Measurements from ENCODE around the gene FOXA3. TPM values are rescaled to one million over a fixed set of nuclear protein-coding genes. Genes with fewer than 3 reads are reported as not detected.
A peak's percentile ranks its signal among the peaks of the same experiment; 100 is the strongest.

Gene FOXA3
- total RNA-seq, 3 donors from 2014 or later = 14.1 to 33.7 (median 32.9) TPM

DNA sequence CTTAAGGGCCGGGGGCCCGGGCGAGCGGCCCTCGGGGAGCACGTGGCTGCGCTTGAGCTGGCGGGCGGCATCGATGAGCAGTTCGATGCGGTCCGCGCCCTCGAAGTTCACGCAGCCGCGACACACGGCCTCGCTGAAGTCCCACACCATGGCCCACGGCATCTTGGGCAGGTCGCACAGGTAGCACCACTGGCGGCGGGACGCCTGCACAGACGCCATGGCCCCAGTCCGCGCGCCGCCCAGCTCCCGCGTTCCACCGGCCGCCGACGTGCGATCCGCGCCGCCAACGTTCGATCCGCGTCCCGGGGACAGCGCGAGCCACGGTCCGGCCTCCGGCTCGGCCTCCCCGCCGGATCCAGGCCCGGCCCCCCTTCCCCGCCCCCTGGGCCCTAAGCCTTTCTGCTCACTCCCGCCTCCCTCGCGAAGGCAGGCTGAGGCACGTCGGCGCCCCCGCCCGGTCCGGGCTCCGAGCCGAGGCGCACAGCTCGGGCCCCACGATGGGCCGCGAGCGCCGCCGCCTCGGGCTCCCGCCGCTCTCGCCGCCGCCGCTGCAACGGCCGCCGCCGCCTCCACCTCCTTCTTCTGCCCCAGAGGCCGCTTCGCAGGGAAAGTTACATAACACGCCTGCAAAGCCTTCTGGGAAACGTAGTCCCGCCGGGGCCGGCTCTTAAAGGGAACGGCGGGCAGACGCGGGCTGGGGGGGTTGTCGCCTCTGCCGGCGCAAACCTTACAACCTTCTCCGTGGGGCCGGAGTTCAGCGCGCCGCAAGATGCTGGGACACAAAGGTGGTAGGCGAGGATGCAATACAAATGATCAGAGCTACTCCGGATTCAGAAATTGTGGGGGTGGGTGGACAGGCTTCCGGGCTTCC is 21.7 kb downstream of the FOXA3 start, which contains the start of gene IRF2BP1:
Gene IRF2BP1 (minus strand): TSS at position 586 of the 871 bp plus-strand sequence. CDS start 367 bp downstream, at position 219.
- H3K36me3 ChIP-seq (ENCODE audit: low read depth) = no peaks in the 10 kb centered on the region
- no peaks in the 10 kb centered on the region for H3K9me3 ChIP-seq
- DNase-seq = peak; percentile 94 to 96 (median 95)
- intact Hi-C loops (cut with DNase I, micrococcal nuclease) = no loop called here
- peaks cover 41% of the 10 kb centered on the region for H3K4me1 ChIP-seq (ENCODE audit: low read depth)
- peak; percentile 66 for ATAC-seq
- H3K4me3 ChIP-seq = peak within 1 kb of the TSS; percentile 57
- TF ChIP-seq, protein P1, sequence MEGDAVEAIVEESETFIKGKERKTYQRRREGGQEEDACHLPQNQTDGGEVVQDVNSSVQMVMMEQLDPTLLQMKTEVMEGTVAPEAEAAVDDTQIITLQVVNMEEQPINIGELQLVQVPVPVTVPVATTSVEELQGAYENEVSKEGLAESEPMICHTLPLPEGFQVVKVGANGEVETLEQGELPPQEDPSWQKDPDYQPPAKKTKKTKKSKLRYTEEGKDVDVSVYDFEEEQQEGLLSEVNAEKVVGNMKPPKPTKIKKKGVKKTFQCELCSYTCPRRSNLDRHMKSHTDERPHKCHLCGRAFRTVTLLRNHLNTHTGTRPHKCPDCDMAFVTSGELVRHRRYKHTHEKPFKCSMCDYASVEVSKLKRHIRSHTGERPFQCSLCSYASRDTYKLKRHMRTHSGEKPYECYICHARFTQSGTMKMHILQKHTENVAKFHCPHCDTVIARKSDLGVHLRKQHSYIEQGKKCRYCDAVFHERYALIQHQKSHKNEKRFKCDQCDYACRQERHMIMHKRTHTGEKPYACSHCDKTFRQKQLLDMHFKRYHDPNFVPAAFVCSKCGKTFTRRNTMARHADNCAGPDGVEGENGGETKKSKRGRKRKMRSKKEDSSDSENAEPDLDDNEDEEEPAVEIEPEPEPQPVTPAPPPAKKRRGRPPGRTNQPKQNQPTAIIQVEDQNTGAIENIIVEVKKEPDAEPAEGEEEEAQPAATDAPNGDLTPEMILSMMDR (IDR thresholded peaks at IDR 0.05) = no peak

DNA sequence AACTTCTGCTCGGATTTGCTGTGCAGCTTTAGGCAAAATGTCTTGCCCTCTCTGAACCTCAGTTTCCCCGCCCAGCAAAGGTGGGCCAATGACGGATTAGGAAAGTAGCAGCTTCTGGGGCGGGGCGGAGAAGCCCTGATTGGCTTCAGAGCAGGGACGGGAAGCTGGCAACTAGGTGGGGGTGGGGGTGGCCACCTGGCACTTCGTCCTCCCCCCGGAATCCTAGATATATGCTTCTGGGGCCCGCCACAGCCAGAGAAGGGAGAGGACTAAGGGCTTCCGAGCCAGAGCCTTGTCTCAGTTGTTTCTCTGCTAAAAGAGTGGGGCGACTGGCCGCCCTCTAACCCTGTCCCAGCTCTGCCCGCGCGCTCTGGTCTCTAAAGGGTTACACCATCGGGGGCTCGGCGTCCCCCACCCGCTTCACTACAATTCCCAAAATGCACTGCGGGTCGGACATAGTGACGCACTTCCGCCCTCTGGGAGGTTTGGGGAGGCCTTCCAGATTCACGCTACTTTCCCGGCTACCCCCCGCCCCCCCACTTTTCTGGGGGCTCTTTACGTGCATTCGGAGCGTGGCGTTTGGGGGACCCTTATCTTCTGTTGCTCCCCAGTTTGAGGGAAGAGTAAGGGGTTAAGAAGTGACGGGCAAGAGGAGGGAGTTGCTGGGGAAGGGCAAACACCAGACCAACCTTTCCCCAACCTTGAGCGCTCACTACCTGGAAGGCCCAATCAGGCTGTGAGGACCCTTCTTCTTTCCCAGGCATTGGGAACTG is 22.5 kb downstream of the FOXA3 start:
- DNase-seq (peak; percentile 92 to 93 (median 93)), ATAC-seq (peak; percentile 68)
- TF ChIP-seq, protein P1 (IDR thresholded peaks at IDR 0.05) = no peak
- H3K36me3 ChIP-seq (ENCODE audit: low read depth) = no peaks in the 10 kb centered on the region
- peak overlapping the region; percentile 57 for H3K4me3 ChIP-seq
- intact Hi-C loops (cut with DNase I, micrococcal nuclease) = no loop called here
- H3K4me1 ChIP-seq (ENCODE audit: low read depth) = peaks cover 35% of the 10 kb centered on the region
- no peaks in the 10 kb centered on the region for H3K9me3 ChIP-seq

DNA sequence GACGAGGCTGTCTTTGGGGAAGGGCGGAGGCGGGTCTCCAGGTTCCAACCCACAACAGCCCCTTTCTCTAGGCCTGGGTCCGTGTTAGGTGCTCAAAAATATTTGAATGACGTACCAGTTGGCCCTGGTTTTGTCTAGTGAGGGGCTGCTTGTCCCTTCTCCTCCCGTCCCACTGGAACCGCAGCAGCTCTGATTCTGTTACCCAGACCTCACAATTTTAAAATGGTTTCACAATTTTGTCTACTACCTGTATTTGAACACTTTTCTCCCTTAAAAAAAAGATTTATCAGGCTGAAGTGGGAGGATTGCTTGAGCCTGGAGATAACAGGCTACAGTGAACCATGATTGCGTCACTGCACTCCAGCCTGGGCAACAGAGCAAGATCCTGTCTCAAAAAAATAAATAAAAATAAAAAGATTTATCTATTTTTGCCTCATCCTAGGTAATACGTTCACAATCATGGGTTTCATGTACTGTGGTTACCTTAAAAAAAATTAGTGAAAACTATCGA is 23.1 kb downstream of the FOXA3 start:
- DNase-seq (no peak), ATAC-seq (no peak)
- no peaks in the 10 kb centered on the region for H3K36me3 ChIP-seq (ENCODE audit: low read depth)
- H3K4me1 ChIP-seq (ENCODE audit: low read depth) = peaks cover 30% of the 10 kb centered on the region
- TF ChIP-seq, protein P1 (IDR thresholded peaks at IDR 0.05) = no peak
- no peak overlapping the region for H3K4me3 ChIP-seq
- H3K9me3 ChIP-seq = no peaks in the 10 kb centered on the region
- intact Hi-C loops (cut with DNase I, micrococcal nuclease) = no loop called here

DNA sequence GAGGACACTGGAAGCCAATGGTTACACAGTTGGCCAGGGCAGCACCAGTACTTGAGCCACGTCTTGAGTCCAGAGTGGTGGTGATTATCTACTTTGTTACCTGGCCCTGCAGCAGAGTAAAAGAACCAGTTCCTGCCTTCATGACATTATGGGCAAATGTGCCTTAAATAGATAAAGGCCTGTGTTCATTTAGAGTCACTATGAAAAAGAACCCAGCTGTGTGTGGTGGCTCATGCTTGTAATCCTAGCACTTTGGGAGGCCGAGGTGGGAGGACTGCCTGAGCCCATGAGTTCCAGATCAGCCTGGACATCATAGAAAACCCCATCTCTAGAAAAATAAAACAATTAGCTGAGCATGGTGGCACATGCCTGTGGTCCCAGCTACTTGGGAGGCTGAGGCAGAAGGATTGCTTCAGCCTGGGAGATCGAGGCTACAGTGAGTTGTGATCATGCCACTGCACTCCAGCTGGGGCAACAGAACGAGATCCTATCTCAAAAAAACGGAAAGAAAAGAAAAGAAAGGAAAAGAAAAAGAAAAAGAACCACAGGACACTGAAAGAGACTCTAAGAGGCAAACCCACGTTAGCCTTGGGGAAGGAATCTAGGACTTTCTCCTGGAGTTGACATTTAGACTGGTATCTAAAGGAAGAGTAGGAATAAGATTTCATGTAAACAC is 25.2 kb downstream of the FOXA3 start:
- no peak for DNase-seq
- H3K4me1 ChIP-seq (ENCODE audit: low read depth) = peaks cover 10% of the 10 kb centered on the region
- TF ChIP-seq, protein P1 (IDR thresholded peaks at IDR 0.05) = no peak
- H3K9me3 ChIP-seq = no peaks in the 10 kb centered on the region
- H3K4me3 ChIP-seq = no peak overlapping the region
- H3K36me3 ChIP-seq (ENCODE audit: low read depth) = no peaks in the 10 kb centered on the region
- intact Hi-C loops (cut with DNase I, micrococcal nuclease) = no loop called here
- ATAC-seq = no peak

DNA sequence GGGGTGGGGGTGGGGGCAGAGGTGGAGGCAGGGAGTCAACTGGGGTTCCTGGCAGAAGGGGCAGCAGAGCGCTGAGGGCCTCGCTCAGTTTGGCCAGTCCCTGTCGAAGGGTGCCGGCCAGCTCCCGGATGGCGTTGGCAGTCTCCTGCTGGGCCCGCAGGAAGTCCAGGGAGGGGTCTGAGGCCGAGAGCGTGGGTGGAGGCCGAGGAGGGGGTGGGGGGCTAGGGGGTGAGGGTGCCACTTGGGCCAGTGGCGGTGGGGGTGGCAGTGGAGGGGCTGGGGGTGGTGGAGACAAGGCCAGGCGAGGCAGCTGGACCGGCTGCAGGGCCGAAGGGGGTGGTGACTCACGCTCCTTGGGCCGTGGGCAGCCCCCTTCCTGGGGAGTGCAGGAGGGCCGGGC is 26.8 kb downstream of the FOXA3 start:
- intact Hi-C loops (cut with DNase I, micrococcal nuclease) = no loop called here
- no peaks in the 10 kb centered on the region for H3K9me3 ChIP-seq
- ATAC-seq (no peak), DNase-seq (no peak)
- H3K4me1 ChIP-seq (ENCODE audit: low read depth) = no peaks in the 10 kb centered on the region
- H3K36me3 ChIP-seq (ENCODE audit: low read depth) = no peaks in the 10 kb centered on the region
- H3K4me3 ChIP-seq = no peak overlapping the region
- TF ChIP-seq, protein P1 (IDR thresholded peaks at IDR 0.05) = no peak

All from mucosa of descending colon (tissue), 3 donors.